Effector memory CD8-positive, alpha-beta T cell (primary cell): Measurements from ENCODE around the gene MARS1.

Experiments used
- ATAC-seq: fragments of 150-1000 bp; cut with Tn5 transposase; replicated peaks from 2 replicates; pipeline ENCODE4 v1.10.0; 2021; ENCODE audit warnings: mild to moderate bottlenecking, moderate library complexity
- DNase-seq, 3 experiments: peaks; one replicate each; pipeline ENCODE4 v3.0.0; 2021
- H3K27ac Mint-ChIP-seq, 2 donors: one replicate each; pipeline ENCODE4 v1.8.0; 2022; ENCODE audit warnings: mild to moderate bottlenecking in 2 of 2, mixed read lengths in 2 of 2, moderate library complexity in 2 of 2
- H3K27me3 Mint-ChIP-seq, 2 donors: one replicate each; pipeline ENCODE4 v1.8.0; 2022; ENCODE audit warnings: mixed read lengths in 2 of 2
- H3K36me3 Mint-ChIP-seq: one replicate; pipeline ENCODE4 v1.8.0; 2022; ENCODE audit warnings: mild to moderate bottlenecking, moderate library complexity, mixed read lengths; ENCODE audit not compliant: insufficient read depth
- H3K4me1 Mint-ChIP-seq, 2 donors: one replicate each; pipeline ENCODE4 v1.8.0; 2022; ENCODE audit warnings: low read depth in 2 of 2, mixed read lengths in 2 of 2
- H3K4me3 Mint-ChIP-seq, 2 donors: one replicate each; pipeline ENCODE4 v1.8.0; 2022; ENCODE audit warnings: mild to moderate bottlenecking in 2 of 2, mixed read lengths in 2 of 2, moderate library complexity in 2 of 2
- H3K9me3 Mint-ChIP-seq, 2 donors: one replicate each; pipeline ENCODE4 v1.8.0; 2022; ENCODE audit warnings: mixed read lengths in 2 of 2

The MARS1 gene

DNA sequence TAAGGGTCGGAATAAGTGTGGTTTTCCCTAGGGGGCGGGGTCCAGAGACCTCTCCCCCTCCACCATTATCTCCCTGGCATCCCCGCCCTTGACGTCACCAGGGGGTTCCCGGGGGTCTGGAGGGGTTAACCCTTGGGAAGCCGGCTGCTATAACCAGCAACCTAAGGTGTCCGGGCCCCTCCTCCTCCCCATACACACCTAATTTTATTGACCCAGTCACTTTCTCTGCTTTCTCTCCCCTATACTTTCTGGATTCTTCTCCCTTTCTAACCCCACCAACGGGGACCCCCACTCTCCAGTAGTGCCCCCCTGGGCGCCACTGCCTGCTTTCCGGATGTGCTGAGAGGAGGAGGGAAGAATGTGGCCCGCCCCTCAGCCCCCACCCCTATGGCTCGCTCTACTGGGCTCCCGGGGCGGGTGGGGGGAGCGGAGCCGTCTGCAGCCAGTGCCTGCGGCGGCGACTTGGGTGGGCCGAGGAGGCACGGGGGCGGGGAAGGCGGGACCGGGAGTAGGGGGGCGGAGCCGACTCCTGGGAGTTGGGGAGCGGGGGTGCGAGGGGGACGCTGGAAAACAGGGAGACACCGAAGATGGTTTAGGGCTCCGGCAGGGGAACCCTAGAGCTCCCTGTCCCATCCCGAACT is 26.5 kb upstream of the MARS1 start:
- H3K9me3 Mint-ChIP-seq = no peaks in the 10 kb centered on the region
- H3K27ac Mint-ChIP-seq = peak overlapping the region; percentile 49 to 89
- peak overlapping the region; percentile 81 to 88 for H3K4me3 Mint-ChIP-seq
- DNase-seq = no peak
- peaks cover 39 to 45% of the 10 kb centered on the region in 2 donors for H3K4me1 Mint-ChIP-seq
- no peak for ATAC-seq
- H3K27me3 Mint-ChIP-seq = peaks cover 6 to 46% of the 10 kb centered on the region in 2 donors
- peaks cover 21% of the 10 kb centered on the region for H3K36me3 Mint-ChIP-seq

DNA sequence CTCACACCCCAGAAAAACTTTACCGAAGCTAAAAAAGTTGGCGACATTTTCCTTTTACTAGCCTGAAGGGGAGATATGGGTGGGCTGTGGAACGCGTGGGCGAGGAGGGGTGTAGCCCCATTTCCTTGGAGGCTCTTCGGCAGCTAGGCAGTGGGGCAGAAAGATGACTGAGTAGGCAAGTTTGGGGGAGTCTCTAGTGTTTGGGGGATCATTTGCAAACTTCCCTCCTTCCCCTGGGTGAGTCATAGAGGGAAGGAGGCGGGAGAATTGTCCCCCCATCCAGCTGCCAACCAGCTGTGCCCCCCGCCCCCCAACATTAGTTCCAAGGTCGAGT is 26.0 kb upstream of the MARS1 start:
- H3K27ac Mint-ChIP-seq = peak overlapping the region; percentile 49 to 89
- DNase-seq = no peak
- no peak for ATAC-seq

DNA sequence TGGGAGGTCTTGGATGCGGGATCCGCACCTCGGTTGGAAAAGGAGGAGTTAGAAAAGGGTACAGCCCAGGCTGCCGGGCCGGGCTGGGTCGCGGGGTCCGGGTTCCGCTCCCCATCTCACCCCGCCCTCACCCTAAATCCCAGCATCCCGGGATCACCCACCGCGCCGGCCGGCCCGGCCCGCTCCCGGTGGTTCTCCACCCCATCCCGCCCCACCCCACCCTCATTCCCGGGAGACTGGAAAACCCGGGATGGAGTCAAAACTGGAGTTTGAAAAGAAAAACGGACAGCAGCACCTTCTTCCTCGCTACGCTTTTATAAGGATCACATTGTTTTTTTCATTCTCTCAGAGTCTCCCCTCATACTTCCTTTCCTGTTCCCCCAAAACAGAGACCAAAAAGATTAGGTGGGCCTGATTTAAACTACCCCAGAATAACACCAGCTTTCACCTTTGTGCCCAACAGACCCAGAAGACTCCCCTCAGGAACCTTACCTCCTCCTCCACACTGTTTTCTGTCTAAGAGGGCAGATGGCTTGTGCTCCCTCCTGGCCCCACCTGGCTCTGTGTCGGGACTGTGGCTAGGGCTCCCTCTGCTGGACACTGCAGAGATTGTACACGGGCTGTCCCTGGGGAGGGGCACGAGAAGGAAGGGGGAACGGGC is 25.5 kb upstream of the MARS1 start:
- Mint-ChIP-seq H3K9me3 (no peaks in the 10 kb centered on the region), H3K4me3 (peak overlapping the region; percentile 81 to 88), H3K27me3 (peaks cover 6 to 46% of the 10 kb centered on the region in 2 donors), H3K4me1 (peaks cover 42 to 50% of the 10 kb centered on the region in 2 donors), H3K36me3 (peaks cover 25% of the 10 kb centered on the region), H3K27ac (peak overlapping the region; percentile 51 to 89)
- ATAC-seq (peak; percentile 73), DNase-seq (peak; percentile 86 to 88 (median 87))

More for the DNA sequence above, 26.0 kb upstream of the MARS1 start:
- no peaks in the 10 kb centered on the region for H3K9me3 Mint-ChIP-seq
- H3K27me3 Mint-ChIP-seq = peaks cover 6 to 46% of the 10 kb centered on the region in 2 donors
- H3K4me3 Mint-ChIP-seq = peak overlapping the region; percentile 81 to 88
- H3K4me1 Mint-ChIP-seq = peaks cover 39 to 45% of the 10 kb centered on the region in 2 donors
- H3K36me3 Mint-ChIP-seq = peaks cover 21% of the 10 kb centered on the region

DNA sequence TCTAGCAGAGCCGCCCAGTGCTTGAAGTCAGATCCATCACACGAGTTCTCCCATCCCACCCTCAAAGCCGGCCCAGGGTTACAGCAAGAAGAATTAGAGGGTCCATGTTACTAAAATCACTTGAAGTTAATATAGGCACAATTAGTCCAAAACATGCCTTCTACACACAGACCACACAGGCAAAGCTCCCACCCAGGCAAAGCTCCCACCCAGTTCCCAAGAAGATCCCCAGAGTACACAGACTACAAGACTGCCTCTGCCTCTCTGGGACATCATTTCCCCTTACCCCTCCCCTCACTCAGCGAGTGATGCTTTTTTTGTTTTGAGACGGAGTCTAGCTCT is 25.0 kb upstream of the MARS1 start:
- peaks cover 6 to 46% of the 10 kb centered on the region in 2 donors for H3K27me3 Mint-ChIP-seq
- DNase-seq = no peak
- H3K27ac Mint-ChIP-seq = peak overlapping the region; percentile 51 to 89
- peak overlapping the region; percentile 81 to 88 for H3K4me3 Mint-ChIP-seq
- H3K9me3 Mint-ChIP-seq = no peaks in the 10 kb centered on the region
- peaks cover 25% of the 10 kb centered on the region for H3K36me3 Mint-ChIP-seq
- H3K4me1 Mint-ChIP-seq = peaks cover 44 to 54% of the 10 kb centered on the region in 2 donors
- no peak for ATAC-seq

DNA sequence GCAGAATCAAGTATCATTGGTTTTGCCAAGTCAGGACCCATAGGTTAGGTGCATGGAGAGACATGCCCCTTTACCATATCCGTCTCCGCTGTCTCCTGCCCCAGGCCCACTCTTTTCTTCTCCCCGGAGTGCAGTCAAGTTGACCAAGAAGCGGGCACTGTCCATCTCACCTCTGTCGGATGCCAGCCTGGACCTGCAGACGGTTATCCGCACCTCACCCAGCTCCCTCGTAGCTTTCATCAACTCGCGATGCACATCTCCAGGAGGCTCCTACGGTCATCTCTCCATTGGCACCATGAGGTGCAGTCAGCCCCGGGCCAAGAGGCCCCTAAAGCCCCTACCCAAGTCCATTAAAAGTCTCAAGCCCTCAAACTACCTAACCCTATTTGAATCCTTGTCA is 23.3 kb upstream of the MARS1 start:
- Mint-ChIP-seq H3K27me3 (peaks cover 6 to 46% of the 10 kb centered on the region in 2 donors), H3K27ac (peak overlapping the region; percentile 35 to 79), H3K9me3 (no peaks in the 10 kb centered on the region), H3K4me1 (peaks cover 35 to 50% of the 10 kb centered on the region in 2 donors), H3K4me3 (no peak overlapping the region), H3K36me3 (peaks cover 25% of the 10 kb centered on the region)
- ATAC-seq (no peak), DNase-seq (no peak)

DNA sequence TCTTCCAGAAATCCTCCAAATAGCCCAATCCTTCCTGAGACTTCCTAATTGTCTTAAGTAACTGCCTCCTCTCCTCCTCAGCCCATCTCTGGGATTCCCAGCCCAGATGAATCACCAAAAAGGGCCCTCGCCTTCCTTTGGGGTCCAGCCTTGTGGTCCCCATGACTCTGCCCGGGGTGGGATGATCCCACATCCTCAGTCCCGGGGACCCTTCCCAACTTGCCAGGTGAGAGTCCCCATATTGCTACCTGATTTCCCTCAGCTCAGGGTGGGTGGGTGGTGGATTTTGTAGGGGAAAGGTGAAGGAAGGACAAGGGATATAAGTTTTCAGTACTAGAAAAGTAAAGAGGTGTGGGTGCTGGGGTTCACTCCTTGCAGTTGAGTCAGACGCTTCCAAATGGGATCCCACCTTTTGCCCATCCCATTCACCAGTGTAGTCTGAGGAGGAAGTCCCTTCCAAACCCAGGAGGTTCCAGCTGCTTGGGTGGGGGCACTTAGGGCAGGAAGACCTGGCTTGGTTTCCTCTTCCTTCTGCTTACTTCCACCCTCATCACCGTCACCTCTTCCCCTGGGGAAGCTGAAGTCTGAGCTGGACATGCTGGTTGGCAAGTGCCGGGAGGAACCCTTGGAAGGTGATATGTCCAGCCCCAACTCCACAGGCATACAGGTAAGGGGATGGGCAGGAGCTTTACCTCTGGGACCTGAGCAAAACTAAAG is 22.7 kb upstream of the MARS1 start:
- Mint-ChIP-seq H3K36me3 (peaks cover 30% of the 10 kb centered on the region), H3K9me3 (no peaks in the 10 kb centered on the region), H3K4me3 (no peak overlapping the region), H3K27me3 (peaks cover 4 to 42% of the 10 kb centered on the region in 2 donors), H3K27ac (peak overlapping the region; percentile 35 to 79), H3K4me1 (peaks cover 32 to 46% of the 10 kb centered on the region in 2 donors)
- no peak for DNase-seq
- ATAC-seq = no peak

DNA sequence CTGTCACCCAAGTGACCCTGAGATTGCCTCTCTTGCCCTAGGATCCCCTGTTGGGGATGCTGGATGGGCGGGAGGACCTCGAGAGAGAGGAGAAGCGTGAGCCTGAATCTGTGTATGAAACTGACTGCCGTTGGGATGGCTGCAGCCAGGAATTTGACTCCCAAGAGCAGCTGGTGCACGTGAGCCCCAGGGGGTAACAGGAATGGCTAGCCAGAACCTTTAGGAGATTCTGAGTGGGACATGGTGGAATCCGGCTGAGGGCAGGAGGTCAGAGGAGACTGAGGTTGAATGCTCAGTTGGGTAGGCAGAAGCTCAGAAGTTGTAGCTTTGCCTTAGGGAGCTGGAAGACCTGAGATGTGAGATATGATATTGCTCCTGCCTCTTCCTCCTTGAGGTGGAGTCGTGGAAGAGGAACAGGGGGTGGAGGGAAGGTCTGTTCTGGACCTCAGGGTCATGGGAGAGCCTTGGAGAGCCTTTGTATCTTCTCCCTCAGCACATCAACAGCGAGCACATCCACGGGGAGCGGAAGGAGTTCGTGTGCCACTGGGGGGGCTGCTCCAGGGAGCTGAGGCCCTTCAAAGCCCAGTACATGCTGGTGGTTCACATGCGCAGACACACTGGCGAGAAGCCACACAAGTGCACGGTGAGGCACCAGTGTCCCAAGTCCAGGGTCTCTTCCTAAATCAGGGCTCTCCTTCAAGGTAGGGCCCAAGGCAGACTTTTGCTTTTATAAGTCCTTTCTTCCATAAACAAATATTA is 21.9 kb upstream of the MARS1 start:
- H3K4me3 Mint-ChIP-seq = no peak overlapping the region

DNA sequence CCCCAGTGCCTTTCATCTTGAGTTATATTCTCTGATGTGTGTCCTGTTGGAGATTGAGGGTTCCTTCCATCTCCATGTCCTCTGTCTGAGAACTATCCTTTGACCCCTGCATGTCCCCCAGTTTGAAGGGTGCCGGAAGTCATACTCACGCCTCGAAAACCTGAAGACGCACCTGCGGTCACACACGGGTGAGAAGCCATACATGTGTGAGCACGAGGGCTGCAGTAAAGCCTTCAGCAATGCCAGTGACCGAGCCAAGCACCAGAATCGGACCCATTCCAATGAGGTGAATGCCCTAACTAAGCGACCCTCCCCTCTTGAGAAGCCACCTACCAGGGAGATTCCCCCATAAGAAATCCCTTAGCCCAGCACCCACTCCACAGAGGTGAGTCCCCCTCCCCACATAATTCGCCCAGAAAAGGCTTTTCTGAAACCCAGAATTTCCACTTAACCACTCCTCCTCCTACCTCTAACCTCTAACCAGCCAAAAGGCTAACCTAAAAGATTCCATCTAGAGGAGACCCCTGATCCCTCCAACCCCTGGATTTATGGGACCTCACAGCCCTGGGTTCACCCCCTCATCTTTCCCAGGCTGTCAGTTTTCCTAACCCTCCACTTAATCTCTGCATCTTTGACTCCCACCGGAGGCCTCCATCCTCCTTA is 20.5 kb upstream of the MARS1 start:
- peaks cover 18 to 43% of the 10 kb centered on the region in 2 donors for H3K4me1 Mint-ChIP-seq
- H3K9me3 Mint-ChIP-seq = no peaks in the 10 kb centered on the region
- H3K27ac Mint-ChIP-seq = peak overlapping the region; percentile 49 to 71
- ATAC-seq (no peak), DNase-seq (no peak)
- H3K27me3 Mint-ChIP-seq = peaks cover 0 to 20% of the 10 kb centered on the region in 2 donors
- no peak overlapping the region for H3K4me3 Mint-ChIP-seq
- peaks cover 48% of the 10 kb centered on the region for H3K36me3 Mint-ChIP-seq

More for the DNA sequence above, 21.9 kb upstream of the MARS1 start:
- H3K4me1 Mint-ChIP-seq = peaks cover 27 to 43% of the 10 kb centered on the region in 2 donors
- peak overlapping the region in 1 of 2 donors; percentile 79 for H3K27ac Mint-ChIP-seq
- H3K36me3 Mint-ChIP-seq = peaks cover 34% of the 10 kb centered on the region
- DNase-seq = no peak
- no peak for ATAC-seq
- H3K27me3 Mint-ChIP-seq = peaks cover 0 to 34% of the 10 kb centered on the region in 2 donors
- no peaks in the 10 kb centered on the region for H3K9me3 Mint-ChIP-seq

DNA sequence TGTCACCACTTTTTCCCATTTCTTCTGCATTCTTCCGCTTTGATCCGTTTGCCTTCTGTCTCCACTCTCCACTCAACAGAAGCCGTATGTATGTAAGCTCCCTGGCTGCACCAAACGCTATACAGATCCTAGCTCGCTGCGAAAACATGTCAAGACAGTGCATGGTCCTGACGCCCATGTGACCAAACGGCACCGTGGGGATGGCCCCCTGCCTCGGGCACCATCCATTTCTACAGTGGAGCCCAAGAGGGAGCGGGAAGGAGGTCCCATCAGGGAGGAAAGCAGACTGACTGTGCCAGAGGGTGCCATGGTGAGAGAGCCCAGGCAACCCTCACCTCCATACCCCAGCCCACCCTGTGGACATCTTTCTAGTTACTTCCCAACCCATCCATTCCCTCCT is 20.0 kb upstream of the MARS1 start:
- peak overlapping the region; percentile 49 to 63 for H3K27ac Mint-ChIP-seq
- H3K9me3 Mint-ChIP-seq = no peaks in the 10 kb centered on the region
- ATAC-seq = no peak
- DNase-seq = no peak
- peaks cover 12 to 38% of the 10 kb centered on the region in 2 donors for H3K4me1 Mint-ChIP-seq
- peaks cover 0 to 15% of the 10 kb centered on the region in 2 donors for H3K27me3 Mint-ChIP-seq
- H3K4me3 Mint-ChIP-seq = no peak overlapping the region
- H3K36me3 Mint-ChIP-seq = peaks cover 51% of the 10 kb centered on the region

DNA sequence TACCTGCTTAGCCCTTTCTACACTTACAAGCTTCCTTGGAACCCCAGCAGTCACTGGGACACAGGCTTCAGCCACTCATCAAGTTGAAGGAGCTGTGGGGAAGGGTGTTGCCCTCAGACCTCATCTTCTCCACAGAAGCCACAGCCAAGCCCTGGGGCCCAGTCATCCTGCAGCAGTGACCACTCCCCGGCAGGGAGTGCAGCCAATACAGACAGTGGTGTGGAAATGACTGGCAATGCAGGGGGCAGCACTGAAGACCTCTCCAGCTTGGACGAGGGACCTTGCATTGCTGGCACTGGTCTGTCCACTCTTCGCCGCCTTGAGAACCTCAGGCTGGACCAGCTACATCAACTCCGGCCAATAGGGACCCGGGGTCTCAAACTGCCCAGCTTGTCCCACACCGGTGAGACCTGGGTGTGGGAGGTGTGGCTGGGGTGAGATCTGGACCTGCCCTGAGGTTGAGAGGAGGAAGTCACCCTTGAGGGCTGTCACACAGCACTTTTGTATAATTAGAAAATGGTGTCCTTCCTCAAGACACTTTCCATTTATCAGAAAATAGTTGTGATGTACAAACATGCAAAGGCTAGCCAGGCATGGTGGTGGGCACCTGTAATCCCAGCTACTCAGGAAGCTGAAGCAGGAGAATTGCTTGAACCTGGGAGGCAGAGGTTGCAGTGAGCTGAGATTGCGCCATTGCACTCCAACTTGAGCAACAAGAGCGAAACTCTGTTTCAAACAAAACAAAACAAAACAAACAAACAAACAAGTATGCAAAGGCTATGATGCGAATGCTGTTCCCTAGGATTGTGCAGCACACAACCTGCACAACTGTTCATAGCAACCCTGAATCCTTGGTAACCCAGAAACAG is 18.3 kb upstream of the MARS1 start:
- H3K27ac Mint-ChIP-seq = peak overlapping the region in 1 of 2 donors; percentile 44
- H3K4me3 Mint-ChIP-seq = no peak overlapping the region
- ATAC-seq (no peak), DNase-seq (no peak)
- H3K4me1 Mint-ChIP-seq = peaks cover 22 to 49% of the 10 kb centered on the region in 2 donors
- peaks cover 67% of the 10 kb centered on the region for H3K36me3 Mint-ChIP-seq
- H3K27me3 Mint-ChIP-seq = peaks cover 0 to 8% of the 10 kb centered on the region in 2 donors
- no peaks in the 10 kb centered on the region for H3K9me3 Mint-ChIP-seq

DNA sequence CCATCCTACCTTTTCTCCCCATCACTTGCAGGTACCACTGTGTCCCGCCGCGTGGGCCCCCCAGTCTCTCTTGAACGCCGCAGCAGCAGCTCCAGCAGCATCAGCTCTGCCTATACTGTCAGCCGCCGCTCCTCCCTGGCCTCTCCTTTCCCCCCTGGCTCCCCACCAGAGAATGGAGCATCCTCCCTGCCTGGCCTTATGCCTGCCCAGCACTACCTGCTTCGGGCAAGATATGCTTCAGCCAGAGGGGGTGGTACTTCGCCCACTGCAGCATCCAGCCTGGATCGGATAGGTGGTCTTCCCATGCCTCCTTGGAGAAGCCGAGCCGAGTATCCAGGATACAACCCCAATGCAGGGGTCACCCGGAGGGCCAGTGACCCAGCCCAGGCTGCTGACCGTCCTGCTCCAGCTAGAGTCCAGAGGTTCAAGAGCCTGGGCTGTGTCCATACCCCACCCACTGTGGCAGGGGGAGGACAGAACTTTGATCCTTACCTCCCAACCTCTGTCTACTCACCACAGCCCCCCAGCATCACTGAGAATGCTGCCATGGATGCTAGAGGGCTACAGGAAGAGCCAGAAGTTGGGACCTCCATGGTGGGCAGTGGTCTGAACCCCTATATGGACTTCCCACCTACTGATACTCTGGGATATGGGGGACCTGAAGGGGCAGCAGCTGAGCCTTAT is 17.4 kb upstream of the MARS1 start:
- peaks cover 24 to 52% of the 10 kb centered on the region in 2 donors for H3K4me1 Mint-ChIP-seq
- no peaks in the 10 kb centered on the region for H3K27me3 Mint-ChIP-seq
- H3K4me3 Mint-ChIP-seq = no peak overlapping the region
- ATAC-seq = no peak
- H3K9me3 Mint-ChIP-seq = no peaks in the 10 kb centered on the region
- peak overlapping the region in 1 of 2 donors; percentile 90 for H3K27ac Mint-ChIP-seq
- no peak for DNase-seq
- H3K36me3 Mint-ChIP-seq = peaks cover 73% of the 10 kb centered on the region
